ENCODE results near the gene STUM.

Gene STUM

GRCh38 chr1:226534098-226534497, 14.5 kb upstream of the STUM start:
- no peak for DNase-seq

DNA sequence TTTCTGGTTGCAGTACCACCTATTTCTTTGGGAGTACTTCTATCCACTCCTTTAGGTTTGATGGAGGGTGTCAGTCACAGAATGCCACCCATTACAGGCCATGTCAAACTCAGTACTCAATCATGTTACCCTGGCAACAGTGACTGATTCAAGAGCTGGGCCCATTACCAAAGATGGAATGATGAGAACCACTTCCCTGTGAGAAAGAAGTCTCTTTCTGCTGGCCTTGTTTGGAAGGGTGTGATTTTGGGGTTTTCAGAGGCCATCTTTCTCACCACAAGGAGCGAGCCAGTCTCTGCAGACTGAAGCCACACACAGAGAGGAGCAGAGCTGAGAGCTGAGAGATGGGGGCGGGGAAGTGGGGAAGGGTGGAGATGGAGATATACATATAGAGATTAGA, 13.9 kb upstream of the STUM start:
- DNase-seq, result no peak

- no peak for DNase-seq
These were observed 12.9 kb upstream of the STUM start for GRCh38 chr1:226535666-226536065.

DNA sequence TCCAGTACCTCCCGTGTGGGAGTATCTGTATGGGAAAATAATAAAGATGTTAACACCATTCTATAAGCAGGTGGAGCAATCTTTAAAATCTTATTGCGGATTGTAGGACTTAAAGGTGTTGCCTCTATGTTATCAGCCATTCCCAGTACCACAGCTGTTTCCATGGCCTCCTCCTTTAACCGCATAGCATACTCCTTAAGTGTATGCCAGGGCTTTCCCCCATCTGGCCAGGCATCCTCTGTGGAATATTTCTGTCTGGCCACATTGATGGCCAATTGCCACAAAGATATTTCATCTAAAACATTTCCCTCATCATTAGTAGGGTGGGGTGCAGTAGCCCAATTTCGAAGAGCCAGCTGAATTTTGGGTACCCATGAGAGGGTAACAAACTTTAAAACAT, 7.3 kb upstream of the STUM start:
- DNase-seq, result no peak

GRCh38 chr1:226541631-226542622, 6.6 kb upstream of the STUM start:
- no peak for DNase-seq

GRCh38 chr1:226542623-226543103, 5.9 kb upstream of the STUM start:
- no peak for DNase-seq

DNA sequence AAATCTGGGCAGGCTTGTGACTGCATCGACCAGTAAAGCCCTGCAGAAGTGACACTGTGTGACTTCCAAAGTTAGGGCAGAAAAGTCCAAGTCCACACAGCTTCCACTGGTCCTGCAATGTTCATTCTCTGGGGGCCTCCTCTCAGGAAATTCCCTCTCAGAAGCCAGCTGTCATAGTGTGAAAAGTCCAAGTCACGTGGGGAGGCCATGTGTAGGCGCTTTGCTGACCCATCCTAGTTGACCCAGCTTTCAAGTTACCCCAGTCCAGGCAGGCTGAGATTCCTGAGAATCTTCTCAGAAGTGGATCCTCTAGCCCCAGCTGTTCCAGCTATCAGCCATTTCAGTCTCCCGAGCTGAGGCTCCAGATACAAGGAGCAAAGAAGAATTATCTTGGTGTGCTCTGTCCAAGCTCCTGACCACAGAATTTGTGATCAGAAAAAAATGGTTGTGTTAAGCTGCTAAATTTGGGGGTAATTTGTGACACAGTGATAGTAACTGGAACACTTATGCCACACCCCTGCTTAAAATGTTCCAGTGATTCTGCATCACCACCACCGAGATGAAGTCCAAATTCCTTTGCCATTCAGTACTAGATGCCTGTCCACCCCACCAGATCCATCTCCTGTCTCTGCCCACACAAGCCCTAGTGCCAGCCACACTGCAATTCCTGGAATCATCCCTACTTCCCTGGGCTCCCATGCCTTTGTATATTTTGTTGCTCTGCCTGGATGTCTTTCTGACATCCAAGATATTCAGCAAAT, 2.5 kb upstream of the STUM start:
- no peak for DNase-seq

GRCh38 chr1:226546926-226547325, 1.6 kb upstream of the STUM start:
- DNase-seq, result no peak

DNA sequence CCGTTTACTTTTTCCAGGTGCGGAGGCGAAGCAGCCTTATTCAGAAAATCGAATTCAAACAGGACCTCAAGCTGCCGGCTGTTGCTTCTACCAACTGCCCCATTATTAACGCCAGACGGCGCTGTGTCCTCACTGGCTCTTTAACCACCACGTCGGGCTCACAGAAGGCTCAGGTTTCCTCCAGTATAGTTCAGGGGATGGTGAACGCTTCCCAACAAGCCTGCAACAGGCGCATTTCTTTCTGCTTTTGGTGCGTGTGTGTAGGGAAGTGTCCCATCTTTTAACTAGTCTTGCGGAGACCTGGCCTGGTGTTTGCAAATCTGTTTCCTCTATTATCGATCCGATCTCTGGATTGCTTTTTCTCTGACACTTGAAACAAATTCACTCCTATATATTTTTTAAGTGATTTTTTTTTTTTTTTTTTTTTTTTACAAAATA, 791 bp upstream of the STUM start:
- peak; percentile 79 for DNase-seq

DNA sequence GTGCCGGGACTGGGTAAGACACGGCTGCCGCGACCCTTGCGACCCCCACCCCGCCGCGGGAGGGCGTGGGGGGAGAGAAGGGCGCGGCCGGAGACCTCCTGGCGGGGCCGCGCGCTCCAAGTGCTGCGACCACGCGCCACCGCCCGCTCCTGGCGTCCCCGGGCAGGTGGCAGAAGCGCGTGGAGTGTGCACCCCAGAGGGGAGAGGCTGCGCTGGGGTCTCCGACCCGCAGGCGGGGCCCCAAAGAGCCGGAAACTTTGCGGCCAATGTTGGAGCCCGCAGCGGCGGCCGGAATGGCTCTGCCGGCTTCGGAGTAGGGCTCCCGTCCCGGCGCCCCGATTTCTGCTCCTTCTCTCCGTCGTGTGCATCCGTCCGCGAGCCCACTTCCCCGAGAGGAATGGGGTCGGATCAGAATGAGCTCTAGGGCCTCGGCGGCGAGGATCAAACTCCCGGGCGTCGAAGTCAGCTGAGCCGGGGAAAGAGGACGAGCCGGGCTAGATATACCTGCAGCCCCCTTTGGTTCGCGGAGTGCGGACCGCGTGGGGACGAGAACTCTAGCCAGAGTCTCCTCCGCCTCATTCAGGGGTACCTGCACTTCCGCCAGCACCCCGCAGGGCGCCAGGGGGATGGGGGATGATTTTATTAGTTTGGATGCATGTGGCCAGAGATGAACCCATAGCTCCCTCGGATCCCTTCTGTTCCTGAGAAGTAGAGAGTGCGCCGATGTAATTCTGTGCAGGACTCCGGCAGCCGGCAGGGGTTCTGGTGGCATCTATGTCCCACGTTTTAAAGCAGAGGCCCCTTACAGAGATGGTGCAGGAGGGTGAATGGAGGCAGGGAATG, 751 bp downstream of the STUM start:
- peak; percentile 17 for DNase-seq

DNA sequence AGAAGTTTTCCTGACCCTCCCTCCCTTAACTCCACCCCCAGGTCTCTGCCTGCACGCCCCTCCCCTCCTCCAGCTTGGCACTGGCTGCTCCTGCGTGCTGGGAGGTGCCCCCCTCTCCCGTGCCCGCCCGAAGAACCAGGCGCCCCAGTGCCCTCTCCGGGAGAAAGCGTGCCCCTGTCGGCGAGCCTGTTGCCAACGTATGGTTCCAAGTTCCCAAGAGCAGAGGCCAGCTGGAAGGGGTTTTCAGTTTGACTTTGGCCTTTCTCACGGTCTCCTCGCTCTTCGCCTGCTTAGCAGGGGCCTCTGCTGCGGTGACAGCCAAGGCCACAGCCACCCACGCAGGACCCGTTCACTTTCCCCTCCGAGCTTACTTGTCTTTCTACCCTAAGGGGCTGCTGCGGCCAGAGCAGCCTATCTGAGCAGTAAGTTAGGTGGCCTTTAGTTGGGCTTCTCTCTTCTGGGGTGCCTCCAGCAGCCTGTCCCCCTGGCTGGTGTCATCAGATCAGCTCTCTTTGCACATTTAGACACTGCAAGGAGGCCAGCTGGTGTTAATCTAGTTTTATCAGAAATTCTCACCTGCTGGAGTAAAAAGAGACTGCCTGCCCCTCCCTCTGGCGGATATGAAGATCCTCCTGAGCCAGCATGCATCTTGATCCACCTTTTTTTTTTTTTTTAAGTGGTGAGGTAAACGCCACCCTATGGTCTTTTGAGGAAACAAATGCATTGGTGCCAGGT, 1.5 kb downstream of the STUM start:
- DNase-seq, result peak; percentile 34

DNA sequence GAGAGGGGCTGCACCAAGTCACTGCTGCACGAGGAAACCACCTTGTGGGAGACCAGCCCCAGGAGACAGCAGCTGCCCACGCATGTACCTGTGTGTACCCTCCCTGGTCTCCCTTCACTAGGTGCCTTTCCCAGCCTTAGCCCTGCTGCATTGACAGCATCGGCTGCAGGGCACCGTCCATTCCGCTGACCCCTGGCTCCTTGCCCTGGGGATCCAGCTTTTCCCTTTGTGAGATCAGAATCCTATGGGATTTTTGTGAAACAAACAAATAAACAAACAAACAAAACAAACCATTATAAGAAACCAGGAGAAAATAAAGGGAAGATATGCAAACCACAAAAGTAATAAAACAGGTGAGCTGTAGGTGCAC, 2.1 kb downstream of the STUM start:
- no peak for DNase-seq

DNA sequence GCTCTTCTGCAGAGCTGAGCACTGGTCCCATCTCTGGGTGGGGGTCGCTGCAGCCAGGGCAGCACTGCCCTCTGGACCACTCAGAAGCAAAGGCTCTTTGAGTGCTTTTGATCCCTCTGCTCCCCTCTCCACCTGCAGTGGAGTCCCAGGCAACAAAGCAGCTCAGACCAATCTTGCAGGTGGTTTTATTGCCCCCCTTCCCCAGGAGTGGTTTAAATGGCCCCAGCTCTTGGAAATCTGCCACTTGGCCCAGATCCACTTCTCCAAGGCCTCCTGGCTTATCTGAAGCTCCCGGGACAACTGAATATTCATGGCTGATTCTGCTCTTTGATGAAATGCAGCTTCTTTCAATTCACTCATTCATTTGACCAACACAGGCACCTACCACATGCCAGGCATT, 2.7 kb downstream of the STUM start:
- no peak for DNase-seq

DNA sequence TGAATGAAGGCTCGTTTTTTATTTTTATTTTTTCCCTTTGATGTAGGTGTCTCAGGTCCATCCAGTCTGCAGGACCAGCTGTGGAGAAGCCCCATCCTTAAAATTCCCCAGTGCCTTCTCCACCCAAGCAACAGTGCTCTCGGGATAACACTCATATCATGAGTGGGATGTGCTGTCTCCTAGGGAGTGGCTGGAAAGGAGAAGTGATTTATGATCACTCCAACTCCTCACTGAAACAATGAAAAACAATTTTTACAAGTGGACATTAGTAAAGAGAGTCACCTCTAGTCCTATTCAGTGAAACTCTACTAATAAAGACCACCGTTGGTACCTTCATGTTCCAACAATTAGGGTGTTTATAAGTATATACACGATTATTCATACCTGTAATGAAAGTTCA, 3.5 kb downstream of the STUM start:
- DNase-seq, result no peak

DNA sequence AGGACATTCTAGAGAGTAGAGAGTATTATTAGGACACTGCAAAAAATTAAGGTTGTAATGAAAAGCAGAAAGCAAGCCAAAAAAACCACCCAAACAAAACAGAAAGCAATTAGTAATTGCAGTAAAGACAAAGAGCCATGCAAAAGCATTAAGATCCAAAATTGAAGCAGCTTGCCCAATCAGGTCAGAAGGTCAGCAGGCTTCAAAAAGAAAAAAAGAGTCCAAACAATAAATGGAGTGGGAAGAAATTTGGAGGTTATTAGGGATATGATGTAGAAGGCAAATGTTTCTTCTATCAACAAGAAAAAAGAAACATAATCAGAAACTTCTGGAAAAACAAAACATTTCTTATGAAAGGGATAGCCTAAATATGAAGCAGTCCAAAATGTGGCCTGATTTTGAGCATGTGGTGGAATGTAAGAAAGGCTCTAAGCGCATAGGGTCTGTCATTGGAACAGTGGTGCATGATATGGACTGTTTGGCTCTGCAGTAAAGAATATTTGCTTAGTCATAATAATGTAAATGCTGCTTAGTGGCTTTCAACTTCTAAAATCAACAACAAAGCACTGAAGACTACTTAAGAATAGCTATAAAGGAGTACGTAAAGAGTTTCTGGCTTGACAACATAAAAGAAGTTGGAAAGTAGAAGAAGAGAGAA, 4.8 kb downstream of the STUM start:
- no peak for DNase-seq

DNA sequence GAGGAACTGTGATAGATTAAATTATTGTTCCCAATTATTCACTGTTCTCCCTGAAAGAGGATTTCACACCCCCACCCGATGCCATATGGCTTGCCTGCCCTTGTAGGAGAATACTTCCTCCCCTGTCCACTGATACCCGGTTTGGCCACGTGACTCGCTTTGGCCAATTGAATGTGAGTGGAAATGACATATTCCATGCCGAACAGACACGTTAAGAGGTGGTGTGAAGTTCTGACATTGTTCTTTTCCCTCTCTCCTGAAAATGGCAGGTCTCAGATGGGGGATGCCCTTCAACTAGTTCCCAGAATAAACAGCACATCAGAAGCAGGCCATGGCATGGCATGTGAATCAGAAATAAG, 5.3 kb downstream of the STUM start:
- no peak for DNase-seq

DNA sequence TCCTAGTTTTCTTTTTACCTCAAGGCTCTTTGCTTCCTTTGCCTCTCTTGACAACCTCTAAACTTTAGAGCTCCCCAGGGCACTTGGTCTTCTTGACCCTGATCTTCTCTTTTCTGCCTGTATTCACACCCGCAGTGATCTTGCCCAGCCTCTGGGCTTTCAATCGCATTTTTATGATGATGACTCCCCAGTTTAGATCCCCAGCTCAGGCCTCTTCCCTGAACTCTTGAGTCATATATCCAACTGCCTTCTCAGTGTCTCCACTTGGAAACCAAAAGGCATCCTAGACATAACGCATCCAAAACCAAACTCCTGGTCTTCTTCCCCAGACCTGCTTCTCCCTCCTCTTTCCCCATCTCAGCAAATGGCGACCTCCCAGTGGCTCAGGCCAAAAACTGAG, 6.5 kb downstream of the STUM start:
- DNase-seq, result no peak

DNA sequence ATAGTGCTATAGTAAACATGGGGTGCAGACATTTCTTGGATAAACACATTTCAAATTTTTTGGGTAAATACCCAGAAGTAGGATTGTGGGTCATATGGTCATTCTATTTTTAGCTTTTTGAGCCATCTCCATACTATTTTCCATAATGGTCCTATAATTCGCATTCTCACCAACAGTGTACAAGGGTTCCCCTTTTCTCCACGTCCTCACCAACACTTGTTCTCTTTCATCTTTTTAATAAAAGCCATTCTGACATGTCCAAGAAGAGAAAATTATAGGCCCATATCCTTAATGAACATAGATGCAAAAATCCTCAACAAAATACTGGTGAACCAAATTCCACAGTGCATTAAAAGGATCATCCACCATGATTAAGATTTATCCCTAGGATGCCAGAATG, 8.9 kb downstream of the STUM start:
- no peak for DNase-seq

GRCh38 chr1:226558036-226558650, 9.6 kb downstream of the STUM start:
- DNase-seq, result no peak

GRCh38 chr1:226560243-226560642, 11.7 kb downstream of the STUM start:
- no peak for DNase-seq

DNA sequence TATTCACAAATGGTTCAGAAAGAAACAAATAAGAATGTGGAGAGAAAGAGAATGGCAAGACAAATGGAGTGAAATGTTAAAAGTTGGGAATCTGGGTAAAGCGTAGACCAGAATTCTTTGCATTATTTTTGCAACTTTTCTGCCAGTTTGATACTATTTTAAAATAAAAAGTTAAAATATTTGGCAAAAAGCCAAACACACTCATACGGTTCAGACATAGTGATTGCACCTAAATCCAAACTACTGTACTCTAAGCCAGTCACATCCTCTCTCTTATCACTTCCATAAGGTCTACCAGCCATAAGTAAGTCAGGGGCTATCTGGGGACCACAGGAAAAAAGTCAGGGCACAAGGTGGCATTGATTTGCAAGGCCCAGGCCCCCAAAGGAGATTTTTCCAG, 14.4 kb downstream of the STUM start:
- DNase-seq, result no peak
